ENCODE results near the gene GABRR1.
"Not testable (repeated sequence)": the region's sequence is repeated elsewhere in the genome, so short reads cannot be mapped to it uniquely, and the experiment has no call there.

GABRR1 gene

GRCh38 chr6:89133981-89134380 lies 83.2 kb downstream of the GABRR1 start:
- H3K4me1 ChIP-seq: no peaks in the 10 kb centered on the region
- no peak overlapping the region for H3K4me2 ChIP-seq (ENCODE audit: low read length)
- no peak overlapping the region for H2AFZ ChIP-seq
- no peak overlapping the region for H3K4me3 ChIP-seq (ENCODE audit: low read depth, low read length)
- no peak overlapping the region for H3K27ac ChIP-seq
- no peaks in the 10 kb centered on the region for H3K79me2 ChIP-seq
- H3K9ac ChIP-seq: no peak overlapping the region
- H3K36me3 ChIP-seq (ENCODE audit: control insufficient read depth, insufficient read depth, low read length): no peaks in the 10 kb centered on the region
- H3K9me3 ChIP-seq (ENCODE audit: control insufficient read depth, low read length): no peaks in the 10 kb centered on the region
- TF ChIP-seq CTCF (IDR thresholded peaks at IDR 0.05): no peak
- no peaks in the 10 kb centered on the region for H3K27me3 ChIP-seq (ENCODE audit: control insufficient read depth, insufficient read depth, low read length)

- TF ChIP-seq CTCF (IDR thresholded peaks at IDR 0.05): no peak
- no peak overlapping the region for H3K4me3 ChIP-seq (ENCODE audit: low read depth, low read length)
- H3K36me3 ChIP-seq (ENCODE audit: control insufficient read depth, insufficient read depth, low read length): no peaks in the 10 kb centered on the region
- no peaks in the 10 kb centered on the region for H3K9me3 ChIP-seq (ENCODE audit: control insufficient read depth, low read length)
- H3K4me1 ChIP-seq: no peaks in the 10 kb centered on the region
- no peaks in the 10 kb centered on the region for H3K27me3 ChIP-seq (ENCODE audit: control insufficient read depth, insufficient read depth, low read length)
- H3K79me2 ChIP-seq: no peaks in the 10 kb centered on the region
- no peak overlapping the region for H3K27ac ChIP-seq
- no peak overlapping the region for H2AFZ ChIP-seq
- no peak overlapping the region for H3K9ac ChIP-seq
- H3K4me2 ChIP-seq (ENCODE audit: low read length): no peak overlapping the region
These were observed 85.1 kb downstream of the GABRR1 start for GRCh38 chr6:89132057-89132456.

GRCh38 chr6:89131599-89131998 lies 85.6 kb downstream of the GABRR1 start:
- H3K36me3 ChIP-seq (ENCODE audit: control insufficient read depth, insufficient read depth, low read length): no peaks in the 10 kb centered on the region
- no peak overlapping the region for H3K4me2 ChIP-seq (ENCODE audit: low read length)
- no peaks in the 10 kb centered on the region for H3K27me3 ChIP-seq (ENCODE audit: control insufficient read depth, insufficient read depth, low read length)
- H3K4me3 ChIP-seq (ENCODE audit: low read depth, low read length): no peak overlapping the region
- no peaks in the 10 kb centered on the region for H3K79me2 ChIP-seq
- no peaks in the 10 kb centered on the region for H3K4me1 ChIP-seq
- no peak overlapping the region for H2AFZ ChIP-seq
- no peak for TF ChIP-seq CTCF (IDR thresholded peaks at IDR 0.05)
- H3K9ac ChIP-seq: no peak overlapping the region
- no peak overlapping the region for H3K27ac ChIP-seq
- no peaks in the 10 kb centered on the region for H3K9me3 ChIP-seq (ENCODE audit: control insufficient read depth, low read length)

GRCh38 chr6:89128256-89128671 lies 88.9 kb downstream of the GABRR1 start:
- not testable (repeated sequence) for H3K9ac ChIP-seq; H3K9me3 ChIP-seq (ENCODE audit: control insufficient read depth, low read length); H3K27me3 ChIP-seq (ENCODE audit: control insufficient read depth, insufficient read depth, low read length); H3K79me2 ChIP-seq; H3K4me2 ChIP-seq (ENCODE audit: low read length); H3K36me3 ChIP-seq (ENCODE audit: control insufficient read depth, insufficient read depth, low read length); H3K4me3 ChIP-seq (ENCODE audit: low read depth, low read length); H2AFZ ChIP-seq; H3K4me1 ChIP-seq; H3K27ac ChIP-seq
